ENCODE data around the gene NTM. TPM values are rescaled to one million over a fixed set of nuclear protein-coding genes. Genes with fewer than 3 reads are reported as not detected.
A peak's percentile ranks its signal among the peaks of the same experiment; 100 is the strongest.

The NTM gene
- total and polyA plus RNA-seq, 2 donors from 2014 or later = 0.92 to 10.3 TPM

GRCh38 chr11:131447277-131447815, 76.9 kb downstream of the NTM start:
- H3K27ac ChIP-seq (ENCODE audit: low read depth in 2 of 2, low read length in 2 of 2) = no peak overlapping the region
- TF ChIP-seq CTCF (IDR thresholded peaks at IDR 0.05; ENCODE audit: borderline replicate concordance, extremely low read depth, insufficient read depth) = no peak
- H3K9me3 ChIP-seq (ENCODE audit: control insufficient read depth in 2 of 3, insufficient read depth in 1 of 3, low read length in 3 of 3) = no peaks in the 10 kb centered on the region
- no peak overlapping the region for H3K9ac ChIP-seq (ENCODE audit: low read length in 3 of 3)
- H3K36me3 ChIP-seq (ENCODE audit: control insufficient read depth in 2 of 3, insufficient read depth in 3 of 3, low read length in 3 of 3) = no peaks in the 10 kb centered on the region
- DNase-seq (no peak), FAIRE-seq (no peak)
- H3K4me3 ChIP-seq (ENCODE audit: low read length in 3 of 3) = no peak overlapping the region
- intact Hi-C loops (cut with DNase I) = no loop called here
- H3K4me1 ChIP-seq (ENCODE audit: control insufficient read depth in 2 of 3, insufficient read depth in 2 of 3, low read depth in 1 of 3, low read length in 3 of 3) = peaks cover 0 to 2% (median 0%) of the 10 kb centered on the region in 3 donors
- no peaks in the 10 kb centered on the region for H3K27me3 ChIP-seq (ENCODE audit: control insufficient read depth, insufficient read depth, low read length)

GRCh38 chr11:131447898-131448297, 77.5 kb downstream of the NTM start:
- H3K27me3 ChIP-seq (ENCODE audit: control insufficient read depth, insufficient read depth, low read length) = no peaks in the 10 kb centered on the region
- intact Hi-C loops (cut with DNase I) = no loop called here
- H3K36me3 ChIP-seq (ENCODE audit: control insufficient read depth in 2 of 3, insufficient read depth in 3 of 3, low read length in 3 of 3) = no peaks in the 10 kb centered on the region
- FAIRE-seq (no peak), DNase-seq (no peak)
- TF ChIP-seq CTCF (IDR thresholded peaks at IDR 0.05; ENCODE audit: borderline replicate concordance, extremely low read depth, insufficient read depth) = no peak
- H3K9me3 ChIP-seq (ENCODE audit: control insufficient read depth in 2 of 3, insufficient read depth in 1 of 3, low read length in 3 of 3) = no peaks in the 10 kb centered on the region
- no peak overlapping the region for H3K9ac ChIP-seq (ENCODE audit: low read length in 3 of 3)
- H3K27ac ChIP-seq (ENCODE audit: low read depth in 2 of 2, low read length in 2 of 2) = no peak overlapping the region
- H3K4me1 ChIP-seq (ENCODE audit: control insufficient read depth in 2 of 3, insufficient read depth in 2 of 3, low read depth in 1 of 3, low read length in 3 of 3) = peaks cover 0 to 2% (median 0%) of the 10 kb centered on the region in 3 donors
- no peak overlapping the region for H3K4me3 ChIP-seq (ENCODE audit: low read length in 3 of 3)

GRCh38 chr11:131449036-131450019, 78.9 kb downstream of the NTM start:
- intact Hi-C loops (cut with DNase I) = no loop called here
- H3K9me3 ChIP-seq (ENCODE audit: control insufficient read depth in 2 of 3, insufficient read depth in 1 of 3, low read length in 3 of 3) = no peaks in the 10 kb centered on the region
- H3K27ac ChIP-seq (ENCODE audit: low read depth in 2 of 2, low read length in 2 of 2) = no peak overlapping the region
- peak in 4 of 5 donors; percentile 76 to 85 (median 80) for DNase-seq
- peaks cover 0 to 2% (median 0%) of the 10 kb centered on the region in 3 donors for H3K4me1 ChIP-seq (ENCODE audit: control insufficient read depth in 2 of 3, insufficient read depth in 2 of 3, low read depth in 1 of 3, low read length in 3 of 3)
- H3K27me3 ChIP-seq (ENCODE audit: control insufficient read depth, insufficient read depth, low read length) = no peaks in the 10 kb centered on the region
- no peak overlapping the region for H3K9ac ChIP-seq (ENCODE audit: low read length in 3 of 3)
- no peak overlapping the region for H3K4me3 ChIP-seq (ENCODE audit: low read length in 3 of 3)
- no peaks in the 10 kb centered on the region for H3K36me3 ChIP-seq (ENCODE audit: control insufficient read depth in 2 of 3, insufficient read depth in 3 of 3, low read length in 3 of 3)
- TF ChIP-seq CTCF (IDR thresholded peaks at IDR 0.05; ENCODE audit: borderline replicate concordance, extremely low read depth, insufficient read depth) = no peak
- no peak for FAIRE-seq
